Breast epithelium (tissue), 4 donors: Measurements from ENCODE around the gene COL4A2. TPM values are rescaled to one million over a fixed set of nuclear protein-coding genes. Genes with fewer than 3 reads are reported as not detected.
A peak's percentile ranks its signal among the peaks of the same experiment; 100 is the strongest.

ENCODE experiments used
- DNase-seq, 2 donors: peaks; one replicate each; pipeline ENCODE4 v3.0.0-alpha.2; 2019; ENCODE audit warnings: low spot score in 2 of 2
- H3K27ac ChIP-seq, 2 donors: fragments of 200-600 bp; sonication (generic) in 1 of 2; one replicate each; pipeline ENCODE4 v1.5.1; 2016 to 2019; ENCODE audit warnings: mild to moderate bottlenecking in 1 of 2
- H3K27me3 ChIP-seq, 2 donors: fragments of 200-600 bp; sonication (generic) in 1 of 2; one replicate each; pipeline versions ENCODE4 v1.5.1 to v1.6.0; 2017 to 2019; ENCODE audit warnings: control low read depth in 1 of 2, mild to moderate bottlenecking in 1 of 2
- H3K36me3 ChIP-seq: fragments of 200-600 bp; one replicate; pipeline ENCODE4 v1.5.1; 2019
- H3K4me1 ChIP-seq, 2 donors: fragments of 200-600 bp; sonication (generic); one replicate each; pipeline ENCODE4 v1.5.1; 2016 to 2019; ENCODE audit warnings: control low read depth in 1 of 2
- H3K4me3 ChIP-seq, 3 donors: fragments of 200-600 bp; sonication (generic); 1 replicate in 2 of 3; 2 replicates in 1 of 3; pipeline ENCODE4 v1.5.1; 2016 to 2019; ENCODE audit warnings: mild to moderate bottlenecking in 3 of 3, moderate library complexity in 2 of 3
- H3K9me3 ChIP-seq, 2 donors: fragments of 200-600 bp; sonication (generic) in 1 of 2; one replicate each; pipeline ENCODE4 v1.5.1; 2016 to 2019; ENCODE audit warnings: control low read depth in 1 of 2
- CTCF ChIP-seq, 3 donors: fragments of 450-650 bp; IDR thresholded peaks; one replicate each; pipeline ENCODE4 v1.5.1; 2016 to 2017; ENCODE audit warnings: antibody characterized with exemption in 3 of 3, mild to moderate bottlenecking in 3 of 3, moderate library complexity in 3 of 3
- POLR2A ChIP-seq: fragments of 450-650 bp; IDR thresholded peaks from one replicate; pipeline ENCODE4 v1.6.1; 2016; ENCODE audit warnings: antibody characterized with exemption, mild to moderate bottlenecking, moderate library complexity
- POLR2AphosphoS5 ChIP-seq, 3 donors: sonication (generic); formaldehyde crosslinking; IDR thresholded peaks; one replicate each; pipeline ENCODE4 v1.6.1; 2017; ENCODE audit warnings: antibody characterized with exemption in 3 of 3
- intact Hi-C: fragments of 100-400 bp; cut with DNase I; formaldehyde crosslinking; loops from one replicate; pipeline ENCODE4 v1.15.1; 2023; ENCODE audit warnings: low total_unique reads
- total RNA-seq, 3 donors: library from RNA; depleted of rRNA; stranded (reverse); fragments of >200 nt; gene quantifications; one replicate each; pipeline ENCODE4 v1.1.0, GENCODE V29; 2016

The COL4A2 gene
- total RNA-seq, 3 donors from 2014 or later: 107 to 841 (median 307) TPM

GRCh38 chr13:110361365-110361911, 54.4 kb downstream of the COL4A2 start:
- no peaks in the 10 kb centered on the region for H3K9me3 ChIP-seq
- intact Hi-C loops: no loop called here
- DNase-seq: no peak
- no peaks in the 10 kb centered on the region for H3K36me3 ChIP-seq
- no peaks in the 10 kb centered on the region for H3K4me1 ChIP-seq
- H3K27me3 ChIP-seq: no peaks in the 10 kb centered on the region
- TF ChIP-seq POLR2AphosphoS5 (IDR thresholded peaks at IDR 0.05): peak in 2 of 3 donors; percentile 13 to 22
- TF ChIP-seq POLR2A: no peak
- H3K27ac ChIP-seq: peak overlapping the region in 1 of 2 donors; percentile 78
- no peak overlapping the region for H3K4me3 ChIP-seq

- Histone ChIP-seq H3K36me3 (no peaks in the 10 kb centered on the region), H3K9me3 (no peaks in the 10 kb centered on the region), H3K4me3 (no peak overlapping the region), H3K4me1 (no peaks in the 10 kb centered on the region), H3K27me3 (no peaks in the 10 kb centered on the region), H3K27ac (no peak overlapping the region)
- TF ChIP-seq POLR2AphosphoS5 (IDR thresholded peaks at IDR 0.05) (no peak), POLR2A (no peak), CTCF (IDR thresholded peaks at IDR 0.05) (no peak)
- no peak for DNase-seq
- intact Hi-C loops: no loop called here
Observed at GRCh38 chr13:110363010-110363409, 55.9 kb downstream of the COL4A2 start.

GRCh38 chr13:110364081-110364480, 57.0 kb downstream of the COL4A2 start:
- Histone ChIP-seq H3K27ac (no peak overlapping the region), H3K4me1 (no peaks in the 10 kb centered on the region), H3K36me3 (no peaks in the 10 kb centered on the region), H3K9me3 (no peaks in the 10 kb centered on the region), H3K27me3 (no peaks in the 10 kb centered on the region), H3K4me3 (no peak overlapping the region)
- intact Hi-C loops: no loop called here
- no peak for DNase-seq
- TF ChIP-seq POLR2AphosphoS5 (IDR thresholded peaks at IDR 0.05): no peak

GRCh38 chr13:110365876-110366275, 58.8 kb downstream of the COL4A2 start:
- intact Hi-C loops: no loop called here
- TF ChIP-seq POLR2AphosphoS5 (IDR thresholded peaks at IDR 0.05) (no peak), CTCF (IDR thresholded peaks at IDR 0.05) (no peak), POLR2A (no peak)
- Histone ChIP-seq H3K36me3 (no peaks in the 10 kb centered on the region), H3K27me3 (no peaks in the 10 kb centered on the region), H3K9me3 (no peaks in the 10 kb centered on the region), H3K4me1 (no peaks in the 10 kb centered on the region), H3K4me3 (no peak overlapping the region), H3K27ac (no peak overlapping the region)
- no peak for DNase-seq

GRCh38 chr13:110366733-110367132, 59.6 kb downstream of the COL4A2 start:
- Histone ChIP-seq H3K4me1 (no peaks in the 10 kb centered on the region), H3K9me3 (no peaks in the 10 kb centered on the region), H3K27me3 (no peaks in the 10 kb centered on the region), H3K36me3 (no peaks in the 10 kb centered on the region), H3K4me3 (no peak overlapping the region), H3K27ac (peak overlapping the region; percentile 19 to 34)
- DNase-seq: no peak
- TF ChIP-seq CTCF (IDR thresholded peaks at IDR 0.05) (no peak), POLR2A (no peak), POLR2AphosphoS5 (IDR thresholded peaks at IDR 0.05) (no peak)
- intact Hi-C loops: no loop called here

- intact Hi-C loops: no loop called here
- Histone ChIP-seq H3K27me3 (no peaks in the 10 kb centered on the region), H3K27ac (peak overlapping the region; percentile 19 to 50), H3K9me3 (no peaks in the 10 kb centered on the region), H3K4me1 (no peaks in the 10 kb centered on the region), H3K36me3 (no peaks in the 10 kb centered on the region), H3K4me3 (no peak overlapping the region)
- DNase-seq: no peak
- no peak for TF ChIP-seq POLR2A
- no peak for TF ChIP-seq POLR2AphosphoS5 (IDR thresholded peaks at IDR 0.05)
- TF ChIP-seq CTCF (IDR thresholded peaks at IDR 0.05): no peak
Observed at GRCh38 chr13:110367620-110368019, 60.5 kb downstream of the COL4A2 start.
